HG03432 (cell line): Measurements from ENCODE around the gene CCDC157.
A peak's percentile ranks its signal among the peaks of the same experiment; 100 is the strongest.
"Not testable (repeated sequence)": the region's sequence is repeated elsewhere in the genome, so short reads cannot be mapped to it uniquely, and the experiment has no call there.

Experiments used
- ATAC-seq: cut with Tn5 transposase; IDR thresholded peaks from one replicate; pipeline ENCODE4 v1.9.1; 2021; ENCODE audit warnings: mild to moderate bottlenecking, moderate library complexity; ENCODE audit not compliant: unreplicated experiment

The CCDC157 gene

GRCh38 chr22:30386960-30387827 is 30.4 kb downstream of the CCDC157 start, which contains the start of gene RNF215:
Gene RNF215 (minus strand): TSS chr22:30387411. CDS start chr22:30387313, 98 bp downstream.
- peak; percentile 67 for ATAC-seq

- no peak for ATAC-seq
Measured at GRCh38 chr22:30390974-30391691, 34.3 kb downstream of the CCDC157 start.

GRCh38 chr22:30392661-30393321 is 36.0 kb downstream of the CCDC157 start:
- ATAC-seq: no peak

- ATAC-seq: no peak
Measured at GRCh38 chr22:30393322-30393680, 36.5 kb downstream of the CCDC157 start.

GRCh38 chr22:30393885-30394284 is 37.1 kb downstream of the CCDC157 start:
- no peak for ATAC-seq

GRCh38 chr22:30396871-30397655 is 40.3 kb downstream of the CCDC157 start, which contains the start of gene SEC14L2:
Gene SEC14L2 (plus strand): TSS chr22:30397018. CDS start chr22:30397117, 99 bp downstream.
- ATAC-seq: no peak

GRCh38 chr22:30397656-30398635 is 41.1 kb downstream of the CCDC157 start:
- no peak for ATAC-seq

GRCh38 chr22:30398685-30399680 is 42.2 kb downstream of the CCDC157 start:
- ATAC-seq: no peak

GRCh38 chr22:30399718-30400117 is 42.9 kb downstream of the CCDC157 start:
- no peak for ATAC-seq

GRCh38 chr22:30400159-30400558 is 43.4 kb downstream of the CCDC157 start:
- ATAC-seq: no peak

GRCh38 chr22:30401024-30401423 is 44.2 kb downstream of the CCDC157 start:
- ATAC-seq: not testable (repeated sequence)

- no peak for ATAC-seq
Measured at GRCh38 chr22:30402028-30402765, 45.4 kb downstream of the CCDC157 start.

GRCh38 chr22:30402766-30403104 is 45.9 kb downstream of the CCDC157 start:
- not testable (repeated sequence) for ATAC-seq

GRCh38 chr22:30404307-30404706 is 47.5 kb downstream of the CCDC157 start:
- no peak for ATAC-seq

GRCh38 chr22:30405731-30406130 is 48.9 kb downstream of the CCDC157 start:
- ATAC-seq: no peak

- no peak for ATAC-seq
Measured at GRCh38 chr22:30406400-30406799, 49.6 kb downstream of the CCDC157 start.

- no peak for ATAC-seq
Measured at GRCh38 chr22:30408388-30409102, 51.7 kb downstream of the CCDC157 start.
